Right atrium auricular region (tissue), 2 donors: ENCODE data around the gene KDM4B. TPM values are rescaled to one million over a fixed set of nuclear protein-coding genes. Genes with fewer than 3 reads are reported as not detected.

Experiments
- DNase-seq: peaks from one replicate; pipeline ENCODE4 v3.0.0-alpha.2; 2019; ENCODE audit warnings: low spot score
- H3K27ac ChIP-seq, 2 donors: fragments of 200-600 bp; sonication (generic); 1 replicate in 1 of 2; 2 replicates in 1 of 2; pipeline ENCODE4 v1.5.1; 2016 to 2019
- H3K27me3 ChIP-seq, 2 donors: fragments of 200-600 bp; sonication (generic); one replicate each; pipeline versions ENCODE4 v1.5.1 to v1.6.0; 2017 to 2019
- H3K36me3 ChIP-seq: fragments of 200-600 bp; sonication (generic); one replicate; pipeline ENCODE4 v1.5.1; 2016
- H3K4me1 ChIP-seq, 2 donors: fragments of 200-600 bp; sonication (generic); one replicate each; pipeline versions ENCODE4 v1.5.1 to v1.6.0; 2017 to 2019
- H3K4me3 ChIP-seq, 2 donors: fragments of 200-600 bp; sonication (generic); 1 replicate in 1 of 2; 2 replicates in 1 of 2; pipeline ENCODE4 v1.5.1; 2017 to 2019; ENCODE audit warnings: mild to moderate bottlenecking in 1 of 2, moderate library complexity in 1 of 2
- H3K9me3 ChIP-seq, 2 donors: fragments of 200-600 bp; sonication (generic); one replicate each; pipeline ENCODE4 v1.5.1; 2019
- total RNA-seq, 2 donors: library from RNA; depleted of rRNA; stranded (reverse); fragments of >200 nt; gene quantifications; one replicate each; pipeline ENCODE4 v1.1.0, GENCODE V29; 2016
- TF ChIP-seq, protein P1 (sequence below), 2 donors: fragments of 200-600 bp; sonication (generic); IDR thresholded peaks; one replicate each; pipeline ENCODE4 v1.5.1; 2019; ENCODE audit warnings: antibody characterized with exemption in 2 of 2

KDM4B gene
- total RNA-seq, 2 donors from 2014 or later: 17.6 to 26.0 TPM

DNA sequence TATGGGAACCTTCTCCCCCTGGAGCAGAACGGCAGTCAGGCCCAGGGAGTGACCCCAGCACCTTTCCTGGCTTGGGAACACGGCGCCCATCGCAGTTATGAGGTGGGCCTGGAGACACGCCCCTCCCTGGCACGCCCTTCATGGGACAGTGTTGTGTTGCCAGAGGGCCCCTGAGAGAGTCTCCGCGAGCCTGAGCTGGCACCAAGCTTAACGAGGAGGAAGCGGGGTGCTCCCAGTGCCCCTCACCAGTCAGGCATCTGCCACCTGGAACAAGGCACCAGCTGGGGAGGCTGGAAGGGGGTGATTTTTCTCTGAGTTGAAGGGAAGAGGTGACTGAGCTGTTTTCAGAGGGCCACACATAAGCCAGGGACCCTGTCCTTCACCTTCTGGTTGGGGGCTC, 180.6 kb downstream of the KDM4B start:
- Histone ChIP-seq H3K4me1 (no peaks in the 10 kb centered on the region), H3K27ac (no peak overlapping the region), H3K4me3 (no peak overlapping the region), H3K9me3 (no peaks in the 10 kb centered on the region), H3K27me3 (no peaks in the 10 kb centered on the region), H3K36me3 (peaks cover 30% of the 10 kb centered on the region)
- no peak for DNase-seq
- TF ChIP-seq, protein P1, sequence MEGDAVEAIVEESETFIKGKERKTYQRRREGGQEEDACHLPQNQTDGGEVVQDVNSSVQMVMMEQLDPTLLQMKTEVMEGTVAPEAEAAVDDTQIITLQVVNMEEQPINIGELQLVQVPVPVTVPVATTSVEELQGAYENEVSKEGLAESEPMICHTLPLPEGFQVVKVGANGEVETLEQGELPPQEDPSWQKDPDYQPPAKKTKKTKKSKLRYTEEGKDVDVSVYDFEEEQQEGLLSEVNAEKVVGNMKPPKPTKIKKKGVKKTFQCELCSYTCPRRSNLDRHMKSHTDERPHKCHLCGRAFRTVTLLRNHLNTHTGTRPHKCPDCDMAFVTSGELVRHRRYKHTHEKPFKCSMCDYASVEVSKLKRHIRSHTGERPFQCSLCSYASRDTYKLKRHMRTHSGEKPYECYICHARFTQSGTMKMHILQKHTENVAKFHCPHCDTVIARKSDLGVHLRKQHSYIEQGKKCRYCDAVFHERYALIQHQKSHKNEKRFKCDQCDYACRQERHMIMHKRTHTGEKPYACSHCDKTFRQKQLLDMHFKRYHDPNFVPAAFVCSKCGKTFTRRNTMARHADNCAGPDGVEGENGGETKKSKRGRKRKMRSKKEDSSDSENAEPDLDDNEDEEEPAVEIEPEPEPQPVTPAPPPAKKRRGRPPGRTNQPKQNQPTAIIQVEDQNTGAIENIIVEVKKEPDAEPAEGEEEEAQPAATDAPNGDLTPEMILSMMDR (IDR thresholded peaks at IDR 0.05): no peak

DNA sequence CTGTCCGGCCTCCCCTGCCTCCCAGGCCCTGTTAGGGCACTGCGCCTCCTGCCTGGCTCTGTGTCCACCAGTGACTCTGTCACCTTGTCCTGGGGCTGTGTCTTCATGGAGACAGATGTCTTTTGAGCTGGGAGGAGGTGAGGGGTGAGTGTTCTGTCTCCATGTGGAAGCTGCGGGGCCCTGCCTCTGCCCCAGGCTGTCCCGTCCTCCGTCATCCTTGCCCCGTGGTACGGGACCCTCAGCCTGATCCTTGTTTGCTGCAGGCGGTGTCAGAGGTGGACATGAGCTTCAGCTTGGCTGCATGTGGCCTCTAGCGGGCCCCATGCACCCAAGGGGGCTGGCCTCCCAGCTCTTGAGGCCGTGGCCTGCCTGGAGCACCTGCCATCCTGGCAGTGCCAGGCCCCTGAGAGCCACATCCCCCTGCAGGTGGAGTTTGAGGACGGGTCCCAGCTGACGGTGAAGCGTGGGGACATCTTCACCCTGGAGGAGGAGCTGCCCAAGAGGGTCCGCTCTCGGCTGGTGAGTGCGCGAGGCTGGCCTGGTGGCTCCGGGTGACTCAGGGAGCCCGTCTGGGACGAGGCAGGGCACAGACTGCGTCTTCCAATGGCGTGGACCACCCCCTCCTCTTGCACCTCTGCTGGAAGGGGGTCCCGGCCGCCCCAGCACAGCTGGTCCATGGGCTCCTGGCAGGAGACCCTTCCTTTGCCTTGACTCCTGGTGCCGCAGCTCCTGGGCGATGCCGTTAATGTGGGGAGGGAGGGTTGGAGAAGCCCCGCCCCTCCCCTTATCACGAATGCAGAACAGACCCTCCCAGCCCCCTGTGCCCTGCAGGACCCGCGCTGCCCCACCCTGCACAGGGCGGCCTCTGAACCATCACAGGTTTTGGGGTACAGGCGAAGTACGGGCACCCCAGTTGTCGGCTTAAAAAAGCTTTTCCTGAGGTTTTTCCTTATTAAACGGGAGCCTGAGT, 181.3 kb downstream of the KDM4B start:
- Histone ChIP-seq H3K36me3 (peaks cover 24% of the 10 kb centered on the region), H3K27me3 (no peaks in the 10 kb centered on the region), H3K4me1 (no peaks in the 10 kb centered on the region), H3K4me3 (no peak overlapping the region), H3K27ac (no peak overlapping the region), H3K9me3 (no peaks in the 10 kb centered on the region)
- no peak for DNase-seq
- TF ChIP-seq, protein P1 (IDR thresholded peaks at IDR 0.05): no peak

DNA sequence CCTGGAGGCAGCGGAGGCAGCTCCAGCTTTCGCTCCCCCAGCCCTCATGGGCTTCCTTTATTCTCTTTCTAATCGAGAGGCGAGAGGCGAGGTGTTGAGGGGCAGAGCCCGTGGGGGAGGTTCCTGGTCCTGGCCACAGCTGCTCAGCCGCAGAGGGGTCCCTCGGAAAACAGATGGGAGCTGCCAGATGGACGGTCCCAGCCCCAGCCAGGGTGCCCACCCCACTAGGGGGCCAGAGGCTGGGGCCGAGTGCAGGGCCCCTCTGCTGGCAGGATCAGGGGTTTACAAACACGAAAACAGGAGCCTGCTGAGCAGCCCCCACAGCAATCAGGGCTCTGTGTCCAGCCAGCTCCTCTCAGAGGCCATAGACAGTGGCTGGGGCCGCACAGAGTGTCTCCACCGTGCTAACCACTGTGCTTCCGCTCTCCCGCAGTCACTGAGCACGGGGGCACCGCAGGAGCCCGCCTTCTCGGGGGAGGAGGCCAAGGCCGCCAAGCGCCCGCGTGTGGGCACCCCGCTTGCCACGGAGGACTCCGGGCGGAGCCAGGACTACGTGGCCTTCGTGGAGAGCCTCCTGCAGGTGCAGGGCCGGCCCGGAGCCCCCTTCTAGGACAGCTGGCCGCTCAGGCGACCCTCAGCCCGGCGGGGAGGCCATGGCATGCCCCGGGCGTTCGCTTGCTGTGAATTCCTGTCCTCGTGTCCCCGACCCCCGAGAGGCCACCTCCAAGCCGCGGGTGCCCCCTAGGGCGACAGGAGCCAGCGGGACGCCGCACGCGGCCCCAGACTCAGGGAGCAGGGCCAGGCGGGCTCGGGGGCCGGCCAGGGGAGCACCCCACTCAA, 182.2 kb downstream of the KDM4B start:
- Histone ChIP-seq H3K4me1 (peaks cover 0 to 2% of the 10 kb centered on the region in 2 donors), H3K4me3 (no peak overlapping the region), H3K27me3 (no peaks in the 10 kb centered on the region), H3K9me3 (no peaks in the 10 kb centered on the region), H3K36me3 (peaks cover 17% of the 10 kb centered on the region), H3K27ac (no peak overlapping the region)
- DNase-seq: no peak
- TF ChIP-seq, protein P1 (IDR thresholded peaks at IDR 0.05): no peak

DNA sequence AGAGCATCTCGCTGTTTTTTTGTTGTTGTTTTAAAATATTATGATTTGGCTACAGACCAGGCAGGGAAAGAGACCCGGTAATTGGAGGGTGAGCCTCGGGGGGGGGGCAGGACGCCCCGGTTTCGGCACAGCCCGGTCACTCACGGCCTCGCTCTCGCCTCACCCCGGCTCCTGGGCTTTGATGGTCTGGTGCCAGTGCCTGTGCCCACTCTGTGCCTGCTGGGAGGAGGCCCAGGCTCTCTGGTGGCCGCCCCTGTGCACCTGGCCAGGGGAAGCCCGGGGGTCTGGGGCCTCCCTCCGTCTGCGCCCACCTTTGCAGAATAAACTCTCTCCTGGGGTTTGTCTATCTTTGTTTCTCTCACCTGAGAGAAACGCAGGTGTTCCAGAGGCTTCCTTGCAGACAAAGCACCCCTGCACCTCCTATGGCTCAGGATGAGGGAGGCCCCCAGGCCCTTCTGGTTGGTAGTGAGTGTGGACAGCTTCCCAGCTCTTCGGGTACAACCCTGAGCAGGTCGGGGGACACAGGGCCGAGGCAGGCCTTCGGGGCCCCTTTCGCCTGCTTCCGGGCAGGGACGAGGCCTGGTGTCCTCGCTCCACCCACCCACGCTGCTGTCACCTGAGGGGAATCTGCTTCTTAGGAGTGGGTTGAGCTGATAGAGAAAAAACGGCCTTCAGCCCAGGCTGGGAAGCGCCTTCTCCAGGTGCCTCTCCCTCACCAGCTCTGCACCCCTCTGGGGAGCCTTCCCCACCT, 183.3 kb downstream of the KDM4B start:
- TF ChIP-seq, protein P1 (IDR thresholded peaks at IDR 0.05): no peak
- Histone ChIP-seq H3K4me3 (no peak overlapping the region), H3K9me3 (no peaks in the 10 kb centered on the region), H3K27ac (no peak overlapping the region), H3K36me3 (peaks cover 13% of the 10 kb centered on the region), H3K27me3 (no peaks in the 10 kb centered on the region), H3K4me1 (peaks cover 0 to 8% of the 10 kb centered on the region in 2 donors)
- DNase-seq: no peak

DNA sequence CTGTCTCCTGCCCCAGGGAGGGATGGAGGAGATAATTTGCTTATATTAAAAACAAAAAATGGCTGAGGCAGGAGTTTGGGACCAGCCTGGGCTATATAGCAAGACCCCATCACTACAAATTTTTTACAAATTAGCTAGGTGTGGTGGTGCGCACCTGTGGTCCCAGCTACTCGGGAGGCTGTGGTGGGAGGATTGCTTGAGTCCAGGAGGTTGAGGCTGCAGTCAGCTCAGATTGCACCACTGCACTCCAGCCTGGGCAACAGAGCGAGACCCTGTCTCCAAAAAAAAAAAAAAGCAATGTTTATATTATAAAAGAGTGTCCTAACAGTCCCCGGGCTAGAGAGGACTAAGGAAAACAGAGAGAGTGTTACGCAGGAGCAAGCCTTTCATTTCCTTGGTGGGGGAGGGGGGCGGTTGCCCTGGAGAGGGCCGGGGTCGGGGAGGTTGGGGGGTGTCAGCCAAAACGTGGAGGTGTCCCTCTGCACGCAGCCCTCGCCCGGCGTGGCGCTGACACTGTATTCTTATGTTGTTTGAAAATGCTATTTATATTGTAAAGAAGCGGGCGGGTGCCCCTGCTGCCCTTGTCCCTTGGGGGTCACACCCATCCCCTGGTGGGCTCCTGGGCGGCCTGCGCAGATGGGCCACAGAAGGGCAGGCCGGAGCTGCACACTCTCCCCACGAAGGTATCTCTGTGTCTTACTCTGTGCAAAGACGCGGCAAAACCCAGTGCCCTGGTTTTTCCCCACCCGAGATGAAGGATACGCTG, 184.0 kb downstream of the KDM4B start:
- Histone ChIP-seq H3K27ac (no peak overlapping the region), H3K4me3 (no peak overlapping the region), H3K27me3 (no peaks in the 10 kb centered on the region), H3K36me3 (peaks cover 13% of the 10 kb centered on the region), H3K4me1 (peaks cover 0 to 8% of the 10 kb centered on the region in 2 donors), H3K9me3 (no peaks in the 10 kb centered on the region)
- no peak for DNase-seq
- TF ChIP-seq, protein P1 (IDR thresholded peaks at IDR 0.05): no peak
